Muscle of arm (tissue), 12 donors: Measurements from ENCODE around the gene TBC1D2B. TPM values are rescaled to one million over a fixed set of nuclear protein-coding genes. Genes with fewer than 3 reads are reported as not detected.
"Not testable (repeated sequence)": the region's sequence is repeated elsewhere in the genome, so short reads cannot be mapped to it uniquely, and the experiment has no call there.

Source experiments
- DNase-seq: peaks from one replicate; pipeline ENCODE4 v3.0.0-alpha.2; 2013
- polyA plus RNA-seq, 12 donors: library from polyadenylated mRNA; unstranded; fragments of 120-200 nt; gene quantifications; one replicate each; pipeline ENCODE4 v1.2.1, GENCODE V29; 2013; ENCODE audit not compliant: insufficient read length in 12 of 12

The TBC1D2B gene
- polyA plus RNA-seq, 12 donors: 24.3 to 43.2 (median 27.8) TPM; not detected in 1

DNA sequence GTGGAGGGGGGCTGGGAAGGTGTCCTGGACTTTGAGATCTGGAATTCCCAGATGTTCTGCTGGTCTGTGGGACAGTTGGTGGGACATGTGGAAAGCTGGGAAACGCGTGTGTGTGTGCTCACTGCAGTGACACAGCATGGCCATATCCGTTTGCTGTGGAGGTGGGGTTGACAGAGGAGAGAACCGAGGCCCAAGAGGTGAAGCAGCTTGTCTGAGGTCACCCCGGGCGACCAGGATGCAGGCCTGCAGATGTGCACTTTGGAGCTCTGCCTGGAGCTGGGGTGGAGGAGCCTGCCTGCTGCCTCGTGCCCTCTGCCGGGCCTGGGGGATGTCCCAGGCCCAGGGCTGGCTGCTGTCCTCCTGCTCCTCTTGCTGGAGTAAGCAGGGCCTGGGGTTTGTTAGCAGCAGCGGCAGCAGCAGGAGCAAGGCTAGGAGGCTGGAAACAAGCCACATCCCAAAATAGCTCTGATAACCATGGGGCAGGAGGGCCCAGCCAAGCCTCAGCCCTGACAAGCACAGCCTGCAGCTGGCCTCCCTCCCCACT, 85.8 kb downstream of the TBC1D2B start:
- DNase-seq: peak; percentile 87

DNA sequence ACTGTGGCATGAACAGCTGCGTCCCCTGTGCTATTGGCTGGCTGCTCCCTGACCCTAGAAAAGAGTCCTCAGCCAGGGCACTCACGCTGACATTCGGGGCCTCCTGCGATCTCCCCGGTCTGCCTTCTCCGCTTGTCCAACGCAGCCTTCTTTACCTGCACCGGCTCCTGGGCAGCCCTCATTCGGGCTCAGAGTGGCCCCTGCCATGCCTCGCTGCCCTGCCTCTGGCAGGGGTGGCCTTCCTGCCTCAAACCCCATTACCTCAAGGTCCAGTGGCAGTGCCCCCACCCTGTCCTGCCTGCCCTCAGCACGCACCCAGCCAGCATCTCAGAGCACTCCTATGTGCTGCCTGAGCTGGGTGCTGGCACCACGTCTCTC, 86.5 kb downstream of the TBC1D2B start:
- no peak for DNase-seq

DNA sequence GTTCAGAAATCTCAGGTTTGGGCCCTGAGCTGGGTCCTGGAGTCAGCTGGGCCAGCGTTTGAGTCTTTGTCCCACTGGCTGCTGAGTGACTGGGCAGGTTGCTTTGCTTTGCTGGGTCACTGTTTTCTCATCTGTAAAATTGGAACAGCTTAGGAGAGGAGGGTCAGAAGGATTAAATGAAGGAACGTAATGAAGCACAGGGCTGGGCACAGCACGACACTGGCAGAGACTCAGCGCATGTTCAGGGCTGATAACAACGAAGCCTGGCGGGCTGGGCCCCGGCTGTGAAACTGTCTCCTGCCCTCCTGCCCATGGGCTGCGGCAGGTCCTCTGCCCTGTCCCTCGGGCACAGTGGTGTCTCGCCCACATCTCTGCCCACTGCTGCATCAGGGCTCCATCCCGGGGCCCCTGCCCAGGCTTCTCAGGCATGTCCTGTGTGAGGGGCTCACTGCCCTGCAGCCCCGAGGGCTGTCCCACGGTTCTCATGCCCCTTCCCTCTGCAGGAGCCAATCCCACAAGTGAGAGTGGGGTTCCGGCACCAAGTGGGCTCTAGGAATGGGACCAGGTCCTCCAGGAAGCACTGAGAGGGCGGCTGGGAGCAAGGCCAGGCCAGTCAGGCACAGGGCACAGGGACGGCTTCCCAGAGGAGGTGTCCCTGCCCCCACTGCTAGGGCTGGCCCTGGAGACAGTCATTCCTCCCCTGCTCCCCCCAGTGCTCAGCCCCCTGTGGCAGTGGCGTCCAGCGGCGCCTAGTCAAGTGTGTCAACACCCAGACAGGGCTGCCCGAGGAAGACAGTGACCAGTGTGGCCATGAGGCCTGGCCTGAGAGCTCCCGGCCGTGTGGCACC, 88.0 kb downstream of the TBC1D2B start:
- no peak for DNase-seq

DNA sequence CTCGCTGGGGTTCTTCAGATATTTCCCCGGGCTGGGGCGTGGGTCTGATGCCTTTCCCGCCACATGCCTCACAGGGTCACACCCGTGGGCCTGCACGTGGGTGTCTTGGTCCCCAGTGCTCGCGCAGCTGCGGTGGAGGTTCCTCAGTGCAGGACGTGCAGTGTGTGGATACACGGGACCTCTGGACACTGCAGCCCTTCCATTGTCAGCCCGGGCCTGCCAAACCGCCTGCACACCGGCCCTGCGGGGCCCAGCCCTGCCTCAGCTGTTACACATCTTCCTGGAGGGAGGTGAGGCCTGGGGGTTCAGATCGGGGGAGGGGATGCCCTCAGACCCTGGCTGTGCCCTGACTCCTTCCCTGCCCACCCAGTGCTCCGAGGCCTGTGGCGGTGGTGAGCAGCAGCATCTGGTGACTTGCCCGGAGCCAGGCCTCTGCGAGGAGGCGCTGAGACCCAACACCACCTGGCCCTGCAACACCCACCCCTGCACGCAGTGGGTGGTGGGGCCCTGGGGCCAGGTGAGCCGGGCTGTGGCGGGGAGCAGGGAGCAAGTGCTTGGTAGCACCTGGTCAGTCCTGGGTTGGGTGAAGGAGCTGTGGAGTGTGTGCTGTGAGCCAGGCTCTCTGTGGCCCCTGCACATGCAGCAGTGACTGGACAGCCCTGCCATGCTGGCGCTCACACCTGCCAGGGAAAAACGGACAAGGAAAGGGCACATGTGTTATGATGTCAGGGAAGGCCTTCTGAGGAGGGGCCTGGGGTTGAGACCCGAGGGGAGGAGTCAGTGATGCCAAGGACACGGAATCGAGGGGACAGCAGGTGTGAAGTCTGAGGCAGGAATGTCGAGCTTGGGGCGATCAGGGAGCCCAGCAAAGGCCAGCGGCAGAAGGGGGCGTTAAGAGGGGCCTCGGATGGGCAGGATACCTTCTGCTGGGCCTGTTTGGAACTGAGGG, 88.9 kb downstream of the TBC1D2B start:
- no peak for DNase-seq

DNA sequence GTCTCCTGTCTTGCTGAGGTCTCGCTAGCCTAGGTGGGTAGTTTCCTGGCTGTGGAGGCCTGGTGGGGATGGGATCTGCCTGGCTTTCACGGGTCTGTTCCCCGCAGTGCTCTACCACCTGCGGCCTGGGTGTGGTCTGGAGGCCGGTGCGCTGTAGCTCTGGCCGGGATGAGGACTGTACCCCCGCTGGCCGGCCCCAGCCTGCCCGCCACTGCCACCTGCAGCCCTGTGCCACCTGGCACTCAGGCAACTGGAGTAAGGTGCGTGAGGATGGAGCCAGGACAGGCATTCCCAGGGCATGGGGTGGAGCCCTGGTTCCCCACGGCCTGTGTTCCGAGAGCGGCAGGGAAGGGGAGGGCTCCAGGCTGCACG, 89.8 kb downstream of the TBC1D2B start:
- not testable (repeated sequence) for DNase-seq

DNA sequence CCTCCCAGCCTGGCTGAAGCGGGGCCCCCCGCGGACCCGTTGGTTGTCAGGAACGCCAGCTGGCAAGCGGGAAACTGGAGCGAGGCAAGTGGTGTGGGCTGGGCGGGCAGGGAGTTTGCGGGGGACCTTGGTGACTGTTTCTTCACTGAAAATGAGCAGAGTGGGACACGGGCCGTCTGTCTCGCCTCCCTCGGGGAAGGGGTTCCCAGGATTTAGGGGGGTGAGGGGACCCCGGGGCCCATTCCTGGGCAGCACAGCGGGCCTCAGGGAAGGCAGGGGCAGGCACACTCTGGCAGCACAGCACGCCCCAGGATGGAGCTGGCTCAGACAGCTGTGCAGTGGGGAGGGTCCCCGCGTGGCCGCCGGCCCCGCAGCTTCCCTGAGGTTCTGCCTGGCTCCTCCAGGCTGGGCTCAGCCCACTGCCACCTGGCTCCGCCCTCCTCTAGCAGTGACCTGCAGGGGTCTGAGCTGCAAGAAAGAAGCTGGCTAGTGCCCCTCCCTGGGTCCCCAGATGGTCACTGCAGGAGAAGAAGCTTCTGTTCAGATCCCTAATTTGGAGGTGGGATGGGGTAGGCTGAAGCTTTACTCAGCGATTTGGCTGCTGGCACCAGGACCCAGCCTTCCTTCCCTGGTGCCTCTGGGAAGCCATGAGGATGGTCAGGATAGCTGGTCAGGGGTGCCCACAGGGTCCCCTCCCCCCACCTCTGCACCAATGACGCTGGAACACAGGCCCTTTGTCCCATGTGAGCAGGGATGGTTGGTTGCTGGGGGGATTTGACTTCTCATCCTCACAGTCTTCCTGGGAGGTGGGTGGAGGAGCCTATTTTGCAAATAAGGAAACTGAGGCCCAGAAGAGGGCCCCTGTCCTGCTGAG, 90.4 kb downstream of the TBC1D2B start:
- no peak for DNase-seq

DNA sequence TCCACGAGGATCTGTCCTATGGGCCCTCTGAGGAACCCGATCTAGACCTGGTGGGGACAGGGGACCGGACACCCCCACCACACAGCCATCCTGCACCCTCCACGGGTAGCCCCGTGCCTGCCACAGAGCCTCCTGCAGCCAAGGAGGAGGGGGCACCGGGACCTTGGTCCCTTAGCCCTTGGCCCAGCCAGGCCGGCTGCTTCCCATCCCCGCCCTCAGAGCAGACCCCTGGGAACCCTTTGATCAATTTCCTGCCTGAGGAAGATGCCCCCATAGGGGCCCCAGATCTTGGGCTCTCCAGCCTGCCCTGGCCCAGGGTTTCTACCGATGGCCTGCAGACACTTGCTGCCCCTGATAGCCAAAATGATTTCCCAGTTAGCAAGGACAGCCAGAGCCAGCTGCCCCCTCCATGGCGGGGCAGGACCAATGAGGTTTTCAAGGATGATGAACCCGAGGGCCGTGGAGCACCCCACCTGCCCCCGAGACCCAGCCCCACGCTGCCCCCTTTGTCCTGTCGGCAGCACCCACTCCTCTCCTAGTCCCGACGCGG, 91.5 kb downstream of the TBC1D2B start:
- DNase-seq: no peak

DNA sequence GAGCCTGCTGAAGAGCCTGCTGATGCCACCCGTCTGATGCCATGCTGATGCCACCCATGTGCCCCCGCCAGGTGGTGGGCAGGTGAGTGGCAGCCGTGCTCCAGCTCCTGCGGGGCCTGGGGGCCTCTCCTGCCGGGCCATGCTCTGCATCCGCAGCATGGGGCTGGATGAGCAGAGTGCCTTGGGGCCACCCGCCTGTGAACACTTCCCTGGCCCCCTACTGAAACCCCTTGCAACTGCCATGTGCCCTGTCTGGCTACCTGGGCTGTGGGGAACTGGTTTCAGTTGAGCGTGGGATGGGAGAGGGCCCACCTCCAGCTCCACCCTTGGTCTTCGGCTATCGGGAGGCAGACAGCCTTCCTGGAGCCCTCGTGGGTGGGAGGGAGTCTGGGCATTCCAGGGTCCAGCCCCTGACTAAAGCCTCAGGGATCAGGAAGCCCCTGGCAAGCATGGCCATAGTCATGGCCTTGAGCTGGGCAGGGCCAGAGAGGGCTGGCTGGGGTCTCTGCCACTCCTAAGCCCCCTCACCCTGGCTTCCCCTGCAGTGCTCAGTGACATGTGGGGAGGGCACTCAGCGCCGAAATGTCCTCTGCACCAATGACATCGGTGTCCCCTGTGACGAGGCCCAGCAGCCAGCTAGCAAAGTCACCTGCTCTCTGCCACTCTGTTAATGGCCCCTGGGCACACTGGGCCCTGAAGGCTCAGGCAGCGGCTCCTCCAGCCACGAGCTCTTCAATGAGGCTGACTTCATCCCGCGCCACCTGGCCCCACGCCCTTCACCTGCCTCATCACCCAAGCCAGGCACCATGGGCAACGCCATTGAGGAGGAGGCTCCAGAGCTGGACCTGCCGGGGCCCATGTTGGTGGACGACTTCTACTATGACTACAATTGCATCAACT, 92.2 kb downstream of the TBC1D2B start:
- no peak for DNase-seq

DNA sequence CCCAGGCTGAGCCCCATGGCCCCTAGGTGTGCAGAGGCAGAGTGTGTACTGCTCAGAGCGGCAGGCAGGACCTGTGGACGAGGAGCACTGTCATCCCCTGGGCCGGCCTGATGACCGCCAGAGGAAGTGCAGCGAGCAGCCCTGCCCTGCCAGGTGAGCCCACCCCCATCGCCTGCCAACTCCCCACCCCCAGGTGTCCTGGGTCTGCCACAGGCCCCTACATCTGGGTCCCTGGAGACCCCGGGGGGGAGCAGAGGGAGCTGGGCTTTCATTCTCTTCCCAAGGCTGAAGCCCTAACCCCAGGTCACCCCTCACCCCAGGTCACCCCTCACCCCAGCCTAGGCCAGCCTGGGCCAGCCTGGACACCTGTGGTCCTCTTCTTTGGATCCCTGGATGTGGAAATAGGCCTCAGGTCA, 93.1 kb downstream of the TBC1D2B start:
- no peak for DNase-seq

DNA sequence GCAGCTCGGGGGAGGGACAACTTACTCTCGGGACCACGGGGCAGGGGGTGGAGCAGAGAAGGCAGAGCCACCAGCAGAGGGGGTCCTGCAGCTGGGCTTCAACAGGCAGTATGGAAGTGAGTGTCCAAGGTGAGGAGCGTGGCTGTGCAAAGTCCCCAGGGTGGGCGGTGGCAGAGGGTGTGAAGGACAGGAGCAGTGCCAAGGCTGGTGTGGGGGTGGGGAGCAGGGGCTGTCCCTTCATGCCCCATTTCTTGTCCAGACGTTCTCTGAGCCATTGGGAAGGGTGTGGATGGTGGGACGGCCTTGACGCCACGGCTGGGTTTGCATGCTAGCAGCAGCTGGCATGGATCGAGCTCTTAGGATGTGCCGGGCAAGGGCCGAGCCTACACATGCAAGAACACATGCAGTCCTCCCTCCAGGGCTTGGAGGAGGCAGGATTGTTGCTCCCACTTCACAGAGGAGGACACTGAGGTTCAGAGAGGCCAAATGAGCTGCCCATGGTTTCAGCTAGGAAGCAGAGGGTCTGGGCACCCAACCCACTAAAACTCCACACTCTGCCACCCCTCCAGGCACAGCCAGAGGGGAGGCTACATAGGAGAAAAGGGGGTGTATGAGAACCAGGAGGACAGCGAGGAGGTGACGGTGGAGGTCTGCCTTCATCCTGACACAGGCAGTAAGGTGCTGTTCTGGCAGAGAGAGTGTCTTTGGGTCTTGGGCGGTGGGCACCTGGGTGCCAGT, 93.6 kb downstream of the TBC1D2B start:
- no peak for DNase-seq

DNA sequence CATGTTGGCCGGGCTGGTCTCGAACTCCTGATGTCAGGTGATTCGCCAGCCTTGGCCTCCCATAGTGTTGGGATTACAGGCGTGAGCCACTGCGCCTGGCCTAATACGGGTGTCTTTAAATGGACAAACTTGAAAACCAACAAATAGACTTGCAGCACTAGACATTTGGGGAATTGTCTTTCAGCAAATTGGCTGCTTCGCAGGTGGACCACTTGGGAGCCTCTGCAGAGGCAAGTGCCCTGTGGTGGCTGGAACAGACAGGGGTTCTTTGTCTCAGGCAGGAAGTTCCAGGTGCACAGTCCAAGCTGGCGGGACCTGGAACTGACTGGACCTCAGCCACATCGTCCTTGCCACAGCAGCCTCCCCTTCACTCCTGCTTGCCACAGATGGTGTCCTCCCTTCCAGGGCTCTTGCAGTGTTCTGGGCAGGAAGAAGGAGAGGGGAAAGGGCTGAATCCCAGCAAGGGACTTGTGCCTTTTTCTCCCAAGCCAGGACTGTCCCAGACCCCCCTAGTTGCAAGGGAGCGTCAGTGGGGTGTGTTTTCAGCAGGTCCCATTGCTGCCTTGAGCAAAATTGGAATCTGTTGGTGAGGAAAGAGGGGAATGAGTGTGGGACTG, 94.3 kb downstream of the TBC1D2B start:
- no peak for DNase-seq

DNA sequence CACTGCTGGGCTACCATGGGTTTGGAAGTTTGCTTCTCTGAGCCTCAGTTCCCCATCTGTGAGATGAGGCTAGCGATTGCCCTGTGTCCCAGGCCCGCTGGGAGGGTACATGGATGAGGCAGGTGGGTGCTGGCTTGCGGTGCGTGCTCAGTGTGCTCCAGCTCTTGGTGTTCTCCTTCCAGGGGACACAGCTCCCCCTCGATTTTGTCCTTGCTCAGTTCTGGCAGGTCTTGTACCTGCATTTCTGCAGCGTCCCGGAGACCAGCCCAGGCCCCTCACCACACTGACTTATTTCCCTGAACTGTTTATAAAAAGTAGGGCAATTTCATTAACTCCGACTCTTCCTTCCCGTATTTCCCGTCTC, 95.4 kb downstream of the TBC1D2B start:
- DNase-seq: no peak

DNA sequence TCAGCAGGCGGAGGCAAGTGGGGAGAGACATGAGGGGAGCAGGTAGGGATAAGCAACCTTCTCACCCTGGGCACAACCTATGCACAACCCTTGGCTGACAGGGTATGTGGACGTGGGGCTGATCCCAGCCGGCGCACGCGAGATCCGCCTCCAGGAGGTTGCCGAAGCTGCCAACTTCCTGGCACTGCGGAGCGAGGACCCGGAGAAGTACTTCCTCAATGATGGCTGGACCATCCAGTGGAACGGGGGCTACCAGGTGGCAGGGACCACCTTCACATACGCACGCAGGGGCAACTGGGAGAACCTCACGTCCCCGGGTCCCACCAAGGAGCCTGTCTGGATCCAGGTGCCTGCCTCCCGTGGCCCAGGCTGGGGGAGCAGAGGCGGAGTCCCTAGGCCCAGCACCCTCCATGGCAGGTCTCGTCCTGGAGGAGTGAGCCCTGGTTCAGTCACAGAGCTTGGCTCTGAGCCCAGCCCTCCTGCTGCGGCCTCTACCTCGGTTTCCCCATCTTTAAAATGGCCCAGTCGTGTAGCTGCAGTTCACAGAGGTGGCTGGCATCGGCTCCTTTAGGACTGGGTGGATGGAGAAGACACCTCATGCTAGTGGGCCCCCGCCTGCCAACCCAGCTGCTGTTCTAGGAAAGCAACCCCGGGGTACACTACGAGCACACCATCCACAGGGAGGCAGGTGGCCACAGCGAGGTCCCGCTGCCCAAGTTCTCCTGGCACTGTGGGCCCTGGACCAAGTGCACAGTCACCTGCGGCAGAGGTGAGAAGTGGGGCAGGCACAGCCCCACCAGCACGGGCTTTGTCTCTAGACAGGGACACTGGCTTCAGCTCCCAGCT, 96.0 kb downstream of the TBC1D2B start:
- no peak for DNase-seq

DNA sequence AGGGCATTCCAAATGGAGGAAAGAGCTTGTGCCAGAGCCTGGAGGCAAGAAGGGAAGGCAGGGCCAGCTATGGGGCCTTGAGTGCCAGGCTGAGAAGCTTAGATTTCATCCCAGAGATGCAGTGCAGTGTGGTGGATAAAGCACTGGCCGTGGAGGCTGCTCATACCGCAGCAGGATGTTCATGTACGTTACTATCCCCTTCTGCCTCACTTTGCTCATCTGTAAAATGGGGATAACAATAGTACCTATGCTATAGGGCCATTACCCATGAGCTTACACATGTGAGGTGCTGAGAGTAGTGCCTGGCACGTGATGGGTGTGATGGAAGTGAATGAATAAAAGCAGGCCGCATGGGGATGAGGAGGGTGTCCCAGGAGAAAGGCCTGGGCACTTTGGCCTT, 96.8 kb downstream of the TBC1D2B start:
- not testable (repeated sequence) for DNase-seq

DNA sequence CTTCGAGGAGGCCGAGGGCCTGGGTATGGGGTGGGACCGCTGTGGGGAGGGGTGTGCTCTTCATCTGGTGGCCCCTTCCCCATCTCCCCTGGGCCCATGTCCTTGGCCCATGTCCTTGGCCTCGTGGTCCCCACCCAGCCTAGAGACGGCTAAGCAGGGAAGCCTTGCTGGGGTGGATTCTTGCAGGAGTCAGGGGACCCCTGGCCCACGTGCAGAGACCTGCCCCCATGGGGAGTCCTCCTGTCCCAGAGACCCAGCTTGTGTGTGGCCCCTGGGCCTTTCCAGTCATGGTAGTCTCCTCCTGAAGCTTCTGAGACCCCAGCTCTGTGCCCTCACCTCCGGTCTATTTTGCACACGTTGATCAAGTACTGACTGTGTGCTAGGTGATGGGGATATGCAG, 97.4 kb downstream of the TBC1D2B start:
- DNase-seq: no peak

DNA sequence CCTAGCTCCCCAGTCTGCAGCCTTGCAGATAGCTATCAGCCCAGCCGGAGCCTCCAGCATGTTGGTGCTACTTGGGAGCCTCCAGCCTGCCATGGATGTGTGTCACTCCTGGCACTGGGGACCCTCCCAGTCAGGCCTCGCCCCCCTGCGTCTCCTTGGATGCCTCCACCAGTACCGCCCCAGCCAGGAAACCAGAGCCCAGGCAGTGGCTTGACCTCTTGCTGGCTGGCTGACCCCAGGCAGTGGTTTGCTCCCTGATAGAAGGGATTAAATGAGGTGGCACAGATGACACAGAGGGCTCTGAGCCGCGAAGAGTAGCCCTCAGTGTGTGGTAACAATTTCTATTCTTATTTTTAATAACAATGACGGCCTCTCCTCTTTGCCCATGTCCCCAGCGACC, 98.4 kb downstream of the TBC1D2B start:
- not testable (repeated sequence) for DNase-seq

DNA sequence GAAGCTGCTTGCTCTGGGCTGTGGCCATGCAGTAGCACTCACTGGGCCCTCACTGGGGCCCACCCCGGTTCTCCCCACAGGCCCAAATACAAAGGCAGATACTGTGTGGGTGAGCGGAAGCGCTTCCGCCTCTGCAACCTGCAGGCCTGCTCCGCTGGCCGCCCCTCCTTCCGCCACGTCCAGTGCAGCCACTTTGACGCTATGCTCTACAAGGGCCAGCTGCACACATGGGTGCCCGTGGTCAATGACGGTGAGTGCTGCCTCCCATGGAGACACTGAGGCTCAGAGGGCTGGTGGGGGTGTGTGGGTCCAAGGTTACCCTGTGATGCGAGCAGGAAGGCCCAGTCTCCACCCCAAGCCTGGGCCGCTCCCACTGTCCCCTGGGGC, 98.8 kb downstream of the TBC1D2B start:
- DNase-seq: not testable (repeated sequence)
